Cardiac fibroblast (primary cell): Measurements from ENCODE around the gene UBA5.
"Not testable (repeated sequence)": the region's sequence is repeated elsewhere in the genome, so short reads cannot be mapped to it uniquely, and the experiment has no call there.

Experiments used
- DNase-seq, 2 donors: peaks; one replicate each; pipeline versions ENCODE4 v3.0.0 to v3.0.0-alpha.2; 2010; ENCODE audit warnings: low read depth in 2 of 2
- H3K4me3 ChIP-seq, 2 donors: replicated peaks in 1 of 2; 1 replicate in 1 of 2; 2 replicates in 1 of 2; pipeline ENCODE4 v1.5.1; 2011; ENCODE audit warnings: low read depth in 2 of 2, low read length in 2 of 2, mild to moderate bottlenecking in 2 of 2, moderate library complexity in 1 of 2
- TF ChIP-seq, protein P1 (sequence below): IDR thresholded peaks from one replicate; pipeline ENCODE4 v1.5.1; 2011; ENCODE audit warnings: low read depth, mild to moderate bottlenecking, low read length, inconsistent platforms

Gene UBA5

DNA sequence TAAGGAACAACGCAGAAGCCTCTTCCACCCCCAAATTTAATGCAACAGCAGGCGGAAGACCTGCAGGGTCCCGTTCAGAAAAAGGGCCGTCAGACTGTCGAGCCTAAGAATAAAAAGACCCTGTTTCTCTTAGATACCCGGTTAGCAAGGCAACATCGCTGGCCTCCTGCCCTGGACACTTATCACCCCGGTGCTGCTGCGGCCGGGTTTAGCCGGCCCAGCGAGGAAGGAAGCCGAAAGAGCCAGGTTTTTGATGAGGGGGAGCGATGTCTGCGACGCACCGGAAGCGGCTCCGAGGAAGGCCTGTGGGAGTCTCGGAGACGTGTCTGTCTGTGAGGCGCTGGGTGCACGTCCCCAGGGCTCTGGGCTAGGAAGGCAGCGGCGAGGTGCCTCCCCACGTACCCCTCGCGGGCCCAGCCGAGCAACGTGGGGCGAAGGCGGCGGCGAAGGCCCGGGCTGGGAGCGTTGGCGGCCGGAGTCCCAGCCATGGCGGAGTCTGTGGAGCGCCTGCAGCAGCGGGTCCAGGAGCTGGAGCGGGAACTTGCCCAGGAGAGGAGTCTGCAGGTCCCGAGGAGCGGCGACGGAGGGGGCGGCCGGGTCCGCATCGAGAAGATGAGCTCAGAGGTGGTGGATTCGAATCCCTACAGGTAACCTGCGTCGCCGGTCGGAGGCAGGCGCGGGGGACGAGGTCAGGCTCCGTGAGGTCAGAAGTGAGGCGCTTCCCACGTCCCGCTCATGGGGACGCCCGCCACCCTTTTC lies at the start of gene UBA5:
UBA5 (plus strand) TSS at position 278 of the 759 bp plus-strand sequence; CDS start at position 487, 209 bp downstream.
- DNase-seq: peak; percentile 65 to 78
- TF ChIP-seq, protein P1, sequence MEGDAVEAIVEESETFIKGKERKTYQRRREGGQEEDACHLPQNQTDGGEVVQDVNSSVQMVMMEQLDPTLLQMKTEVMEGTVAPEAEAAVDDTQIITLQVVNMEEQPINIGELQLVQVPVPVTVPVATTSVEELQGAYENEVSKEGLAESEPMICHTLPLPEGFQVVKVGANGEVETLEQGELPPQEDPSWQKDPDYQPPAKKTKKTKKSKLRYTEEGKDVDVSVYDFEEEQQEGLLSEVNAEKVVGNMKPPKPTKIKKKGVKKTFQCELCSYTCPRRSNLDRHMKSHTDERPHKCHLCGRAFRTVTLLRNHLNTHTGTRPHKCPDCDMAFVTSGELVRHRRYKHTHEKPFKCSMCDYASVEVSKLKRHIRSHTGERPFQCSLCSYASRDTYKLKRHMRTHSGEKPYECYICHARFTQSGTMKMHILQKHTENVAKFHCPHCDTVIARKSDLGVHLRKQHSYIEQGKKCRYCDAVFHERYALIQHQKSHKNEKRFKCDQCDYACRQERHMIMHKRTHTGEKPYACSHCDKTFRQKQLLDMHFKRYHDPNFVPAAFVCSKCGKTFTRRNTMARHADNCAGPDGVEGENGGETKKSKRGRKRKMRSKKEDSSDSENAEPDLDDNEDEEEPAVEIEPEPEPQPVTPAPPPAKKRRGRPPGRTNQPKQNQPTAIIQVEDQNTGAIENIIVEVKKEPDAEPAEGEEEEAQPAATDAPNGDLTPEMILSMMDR: no peak
- H3K4me3 ChIP-seq: peak within 1 kb of the TSS; percentile 74 to 79

DNA sequence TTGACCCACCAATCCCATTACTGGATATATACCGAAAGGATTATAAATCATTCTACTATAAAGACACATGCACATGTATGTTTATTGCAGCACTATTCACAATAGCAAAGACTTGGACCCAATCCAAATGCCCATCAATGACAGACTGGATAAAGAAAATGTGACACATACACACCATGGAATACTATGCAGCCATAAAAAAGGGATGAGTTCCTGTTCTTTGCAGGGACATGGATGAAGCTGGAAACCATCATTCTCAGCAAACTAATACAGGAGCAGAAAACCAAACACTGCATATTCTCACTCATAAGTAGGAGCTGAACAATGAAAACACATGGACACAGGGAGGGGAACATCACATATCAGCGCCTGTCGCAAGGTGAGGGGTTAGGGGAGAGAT lies 44.8 kb upstream of the UBA5 start:
- not testable (repeated sequence) for H3K4me3 ChIP-seq, DNase-seq

DNA sequence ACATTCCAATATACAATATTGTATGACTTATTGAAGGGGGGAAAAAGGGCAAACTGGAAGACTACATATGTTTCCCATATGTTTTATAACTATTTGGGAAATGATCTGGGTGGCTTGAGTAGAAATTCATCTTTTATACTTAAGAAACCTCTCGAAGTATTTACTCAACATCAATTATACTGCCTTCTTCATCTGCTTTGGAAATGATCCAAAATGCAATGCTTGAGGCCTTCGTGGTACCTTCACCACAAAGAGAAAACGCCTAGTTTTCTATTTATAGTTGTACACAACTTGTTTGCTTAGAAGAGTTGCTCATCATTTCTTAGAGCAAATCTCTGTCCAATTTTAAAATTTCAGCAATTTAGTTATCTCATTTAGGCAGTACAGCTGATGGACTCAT lies 44.2 kb upstream of the UBA5 start:
- DNase-seq: peak in 1 of 2 donors; percentile 22
- TF ChIP-seq, protein P1: no peak
- no peak overlapping the region for H3K4me3 ChIP-seq

DNA sequence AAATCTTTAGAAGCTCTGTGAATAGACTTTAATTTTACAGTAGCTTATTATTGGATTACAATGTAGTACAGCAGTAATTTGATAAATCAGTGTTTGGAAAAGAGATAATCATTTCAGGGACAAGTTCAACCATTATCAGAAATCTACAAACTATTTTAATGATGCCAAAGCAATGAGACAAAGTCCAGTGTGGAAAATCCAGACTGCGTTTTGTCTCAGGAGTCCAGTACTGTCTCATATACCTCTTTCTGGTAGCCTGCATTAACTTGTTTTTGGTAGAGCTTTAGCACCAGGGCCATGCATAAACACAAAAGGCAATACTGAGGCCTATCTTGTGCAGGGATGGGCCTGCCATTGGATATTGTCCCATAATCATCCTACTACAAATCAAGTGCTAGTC lies 43.3 kb upstream of the UBA5 start:
- DNase-seq: no peak
- no peak overlapping the region for H3K4me3 ChIP-seq
- TF ChIP-seq, protein P1: no peak

DNA sequence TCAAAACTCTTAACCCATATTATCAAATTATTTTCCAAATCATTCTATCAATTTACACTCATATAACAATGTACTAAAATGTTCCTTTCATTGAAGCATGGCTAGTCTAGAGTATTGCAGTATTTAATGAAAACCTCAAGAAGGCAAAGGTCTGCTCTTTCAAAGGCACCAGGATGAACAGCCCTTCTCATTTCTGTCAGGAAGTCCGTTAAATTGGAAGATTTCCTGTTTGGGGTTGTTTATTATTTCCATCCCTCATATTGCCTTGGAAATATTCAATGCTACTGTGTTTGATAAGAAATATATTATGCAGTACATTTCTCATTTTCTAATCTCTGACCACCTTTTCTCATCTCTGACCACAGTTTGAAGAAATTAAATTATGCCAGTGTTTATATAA lies 38.0 kb upstream of the UBA5 start:
- H3K4me3 ChIP-seq: no peak overlapping the region
- no peak for DNase-seq
- TF ChIP-seq, protein P1: no peak

DNA sequence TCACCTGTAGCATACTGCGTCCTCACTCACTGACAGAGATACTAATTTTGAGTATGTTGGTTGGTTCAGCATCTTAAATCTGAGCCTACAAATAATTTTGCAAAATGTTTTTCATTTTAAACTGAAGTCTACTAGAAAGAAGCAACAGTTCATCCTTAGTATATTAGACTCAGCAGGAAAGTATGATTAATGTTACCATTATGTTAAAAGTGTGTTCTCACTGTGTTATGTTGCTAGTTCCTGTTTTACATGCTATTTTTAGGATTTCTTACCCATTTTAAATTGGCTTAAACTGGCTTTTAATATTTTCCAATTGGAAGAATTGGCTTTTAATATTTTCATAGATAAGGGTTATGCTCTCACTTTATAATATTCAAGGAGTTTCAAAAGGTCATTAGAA lies 37.4 kb upstream of the UBA5 start:
- TF ChIP-seq, protein P1: no peak

DNA sequence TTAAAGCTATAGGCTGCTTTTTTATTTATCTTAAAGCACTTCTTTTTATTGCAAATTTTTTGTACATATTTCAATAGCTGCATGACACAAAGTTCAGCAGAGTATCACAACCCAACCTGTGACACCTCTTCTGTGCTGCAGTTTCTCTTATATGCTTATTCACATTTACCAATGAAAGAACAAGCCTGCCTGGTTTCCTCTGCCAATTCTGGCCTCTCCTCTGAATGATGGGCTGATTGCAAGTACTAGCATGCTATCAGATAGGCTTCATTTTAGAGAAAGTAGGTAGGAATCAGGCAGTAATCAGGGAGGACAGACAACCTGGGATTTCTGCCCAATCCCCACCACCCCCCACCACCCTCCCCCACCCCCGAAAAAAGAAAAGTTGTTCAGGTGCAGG lies 36.5 kb upstream of the UBA5 start:
- DNase-seq: no peak
- H3K4me3 ChIP-seq: no peak overlapping the region
- TF ChIP-seq, protein P1: no peak

More for the DNA sequence above, 37.4 kb upstream of the UBA5 start:
- no peak for DNase-seq
- no peak overlapping the region for H3K4me3 ChIP-seq
